Osteocyte (in vitro differentiated cells): ENCODE data around the gene ISOC1. TPM values are rescaled to one million over a fixed set of nuclear protein-coding genes. Genes with fewer than 3 reads are reported as not detected.

Experiments used
- DNase-seq: peaks from one replicate; pipeline ENCODE4 v3.0.0; 2021; ENCODE audit warnings: mixed read lengths; ENCODE audit not compliant: unreplicated experiment; ENCODE audit errors: extremely low spot score
- H3K27ac Mint-ChIP-seq: one replicate; pipeline ENCODE4 v1.8.0; 2021; ENCODE audit warnings: mild to moderate bottlenecking, mixed read lengths; ENCODE audit not compliant: unreplicated experiment
- H3K27me3 Mint-ChIP-seq: one replicate; pipeline ENCODE4 v1.8.0; 2021; ENCODE audit warnings: mixed read lengths; ENCODE audit not compliant: unreplicated experiment
- H3K36me3 Mint-ChIP-seq: one replicate; pipeline ENCODE4 v1.8.0; 2021; ENCODE audit warnings: mixed read lengths; ENCODE audit not compliant: unreplicated experiment
- H3K4me1 Mint-ChIP-seq: one replicate; pipeline ENCODE4 v1.8.0; 2021; ENCODE audit warnings: mixed read lengths; ENCODE audit not compliant: unreplicated experiment
- H3K4me3 Mint-ChIP-seq: one replicate; pipeline ENCODE4 v1.8.0; 2021; ENCODE audit warnings: mild to moderate bottlenecking, moderate library complexity, mixed read lengths; ENCODE audit not compliant: unreplicated experiment
- H3K9me3 Mint-ChIP-seq: one replicate; pipeline ENCODE4 v1.8.0; 2021; ENCODE audit warnings: mixed read lengths; ENCODE audit not compliant: unreplicated experiment
- CTCF ChIP-seq: fragments of 200-600 bp; sonication (generic); IDR thresholded peaks from 2 replicates; pipeline ENCODE4 v1.5.0; 2021; ENCODE audit warnings: antibody characterized with exemption, mild to moderate bottlenecking, moderate library complexity
- total RNA-seq: library from RNA; stranded (reverse); gene quantifications from 2 replicates; pipeline ENCODE4 v1.2.1, GENCODE V29; 2021

ISOC1 gene
- total RNA-seq, 1 donor from 2014 or later, result 7.2 TPM

- TF ChIP-seq CTCF, result no peak
- no peaks in the 10 kb centered on the region for H3K4me1 Mint-ChIP-seq
- no peak for DNase-seq
- no peak overlapping the region for H3K4me3 Mint-ChIP-seq
- H3K36me3 Mint-ChIP-seq, result no peaks in the 10 kb centered on the region
- H3K27me3 Mint-ChIP-seq, result no peaks in the 10 kb centered on the region
- no peaks in the 10 kb centered on the region for H3K9me3 Mint-ChIP-seq
- no peak overlapping the region for H3K27ac Mint-ChIP-seq
Measured at GRCh38 chr5:129110742-129111141, 16.2 kb downstream of the ISOC1 start.

GRCh38 chr5:129111351-129111750 lies 16.8 kb downstream of the ISOC1 start:
- H3K9me3 Mint-ChIP-seq, result no peaks in the 10 kb centered on the region
- H3K27me3 Mint-ChIP-seq, result no peaks in the 10 kb centered on the region
- no peaks in the 10 kb centered on the region for H3K4me1 Mint-ChIP-seq
- H3K27ac Mint-ChIP-seq, result no peak overlapping the region
- no peak for TF ChIP-seq CTCF
- H3K4me3 Mint-ChIP-seq, result no peak overlapping the region
- H3K36me3 Mint-ChIP-seq, result no peaks in the 10 kb centered on the region
- DNase-seq, result no peak

- no peaks in the 10 kb centered on the region for H3K27me3 Mint-ChIP-seq
- no peak overlapping the region for H3K4me3 Mint-ChIP-seq
- no peaks in the 10 kb centered on the region for H3K9me3 Mint-ChIP-seq
- no peaks in the 10 kb centered on the region for H3K4me1 Mint-ChIP-seq
- H3K27ac Mint-ChIP-seq, result no peak overlapping the region
- no peak for TF ChIP-seq CTCF
- no peak for DNase-seq
- H3K36me3 Mint-ChIP-seq, result no peaks in the 10 kb centered on the region
Measured at GRCh38 chr5:129112295-129112694, 17.7 kb downstream of the ISOC1 start.

- H3K4me1 Mint-ChIP-seq, result peaks cover 4% of the 10 kb centered on the region
- no peak overlapping the region for H3K4me3 Mint-ChIP-seq
- no peaks in the 10 kb centered on the region for H3K27me3 Mint-ChIP-seq
- no peak for DNase-seq
- H3K27ac Mint-ChIP-seq, result no peak overlapping the region
- H3K9me3 Mint-ChIP-seq, result no peaks in the 10 kb centered on the region
- TF ChIP-seq CTCF, result no peak
- H3K36me3 Mint-ChIP-seq, result no peaks in the 10 kb centered on the region
Measured at GRCh38 chr5:129113867-129114266, 19.3 kb downstream of the ISOC1 start.

- no peak for DNase-seq
- H3K27ac Mint-ChIP-seq, result no peak overlapping the region
- no peaks in the 10 kb centered on the region for H3K27me3 Mint-ChIP-seq
- H3K9me3 Mint-ChIP-seq, result no peaks in the 10 kb centered on the region
- no peak overlapping the region for H3K4me3 Mint-ChIP-seq
- H3K4me1 Mint-ChIP-seq, result peaks cover 4% of the 10 kb centered on the region
- TF ChIP-seq CTCF, result no peak
- no peaks in the 10 kb centered on the region for H3K36me3 Mint-ChIP-seq
Measured at GRCh38 chr5:129114539-129115193, 20.1 kb downstream of the ISOC1 start.
